ENCODE measurements around the gene MRM1.

DNA sequence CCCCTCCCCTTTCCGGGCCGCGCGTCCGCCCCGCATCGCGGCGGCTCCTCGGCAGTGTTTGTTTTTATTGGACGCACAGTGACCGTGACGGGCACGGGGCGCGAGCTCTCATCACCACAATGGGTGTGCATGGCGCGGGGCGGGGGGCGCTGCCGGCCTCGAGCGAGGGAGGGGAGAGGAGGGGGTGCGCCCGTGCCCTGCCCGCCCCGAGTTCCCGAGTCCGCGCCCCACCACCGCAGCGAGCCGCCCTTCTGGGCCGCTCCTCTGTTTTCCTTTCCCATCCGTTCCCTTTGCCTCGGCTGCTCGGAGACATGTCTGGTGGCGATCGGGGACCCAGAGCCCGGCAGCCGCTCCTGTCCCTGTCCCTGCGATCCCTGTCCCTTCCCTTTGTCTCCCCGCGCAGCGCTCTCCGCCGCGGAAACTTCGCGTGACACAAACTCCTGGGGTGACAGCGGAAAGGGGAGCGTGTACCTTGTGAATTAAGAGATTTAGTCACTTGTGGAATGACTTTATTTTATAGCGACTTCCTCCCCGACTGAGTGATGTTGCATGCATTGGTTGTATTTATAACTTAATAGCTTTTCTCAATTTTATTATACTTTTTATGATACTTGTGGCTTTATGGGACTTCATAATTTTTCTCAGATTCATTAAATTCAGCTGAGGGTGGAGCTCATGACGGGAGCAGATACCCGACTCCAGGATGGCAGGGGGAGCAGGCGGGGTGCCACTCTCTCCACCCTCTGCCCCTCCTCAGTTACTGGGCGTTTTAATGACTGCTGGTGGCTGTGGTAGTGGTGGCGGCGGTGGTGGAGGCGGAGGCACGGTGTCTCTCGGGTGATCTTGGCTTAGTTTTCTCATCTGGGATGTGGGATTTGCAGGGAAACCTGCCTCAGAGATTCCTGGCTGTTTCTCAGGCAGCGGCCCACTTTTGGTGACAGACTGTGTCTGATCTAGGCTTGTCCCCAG lies 40.8 kb downstream of the MRM1 start:
- TF ChIP-seq POLR2A (IDR thresholded peaks at IDR 0.05; ENCODE audit: low read depth, low read length): no peak
- no peak for TF ChIP-seq POLR2AphosphoS5 (IDR thresholded peaks at IDR 0.05; ENCODE audit: low read depth, low read length)
- TF ChIP-seq TAF1 (IDR thresholded peaks at IDR 0.05; ENCODE audit: low read depth, low read length): no peak
- no peak for TF ChIP-seq SPI1 (IDR thresholded peaks at IDR 0.05; ENCODE audit: low read depth, low read length)
- TF ChIP-seq PAX5 (IDR thresholded peaks at IDR 0.05; ENCODE audit: insufficient read depth, low read length, severe bottlenecking): no peak
- TF ChIP-seq POU2F2 (IDR thresholded peaks at IDR 0.05; ENCODE audit: low read depth, low read length): no peak

Measured in GM12891 (cell line).